Measurements from ENCODE around the gene CHI3L2. TPM values are rescaled to one million over a fixed set of nuclear protein-coding genes. Genes with fewer than 3 reads are reported as not detected.

The CHI3L2 gene
- total and polyA plus RNA-seq, 9 of the 15 experiments (the other 6 are each of a cell fraction or from before 2014, with no cell fraction given) = 0.07 to 0.27 (median 0.15) TPM; not detected in 6

DNA sequence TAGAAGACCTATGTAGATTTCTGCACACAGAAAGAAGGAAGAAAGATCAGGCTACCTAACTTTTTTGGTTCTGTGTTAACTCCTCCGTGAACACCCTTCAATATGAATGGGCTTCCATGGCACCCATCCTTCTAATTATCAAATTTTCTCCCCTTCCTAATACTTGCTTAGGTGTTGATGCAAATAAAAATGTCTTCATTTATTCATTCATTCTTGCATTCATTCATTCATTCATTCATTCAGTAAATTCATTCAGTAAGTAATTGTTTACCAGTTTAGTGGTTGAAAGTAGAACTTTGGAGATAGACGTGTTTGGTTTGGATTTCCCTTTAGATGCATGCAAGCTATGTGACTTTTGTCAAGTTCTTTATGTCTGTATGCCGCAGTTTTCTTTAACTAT, 4.6 kb downstream of the CHI3L2 start:
- H3K4me3 ChIP-seq = no peak overlapping the region
- intact Hi-C loops (cut with micrococcal nuclease) = no loop called here
- no peaks in the 10 kb centered on the region for H3K4me1 ChIP-seq (replicated peaks in 1 of 2; ENCODE audit: control insufficient read depth in 2 of 2, insufficient read depth in 2 of 2, low read length in 2 of 2)
- H3K79me2 ChIP-seq (ENCODE audit: control insufficient read depth, insufficient read depth, low read length) = no peaks in the 10 kb centered on the region
- FAIRE-seq (no peak), DNase-seq (ENCODE audit: extremely low read depth in 1 of 4, low spot score in 3 of 4) (no peak), ATAC-seq (no peak)
- H3K36me3 ChIP-seq (ENCODE audit: control insufficient read depth, insufficient read depth, low read length) = no peaks in the 10 kb centered on the region
- in situ Hi-C loops (cut with MboI) = no loop called here
- no peak overlapping the region for H3K27ac ChIP-seq (ENCODE audit: extremely low read depth, low read depth, low read length)
- H3K9me3 ChIP-seq (replicated peaks; ENCODE audit: control insufficient read depth, insufficient read depth, low read depth, low read length) = no peaks in the 10 kb centered on the region
- ChIA-PET POLR2A (interaction anchor here (1.0 kb wide), 1 partner anchor 13 kb away, joined by 4 read pairs; no protein-coding TSS in a partner anchor), CTCF (ENCODE audit: low intra/inter-chr PET ratio) (no interaction called here)
- 0% methylated on average over 3 of the region's 3 CpGs for WGBS (ENCODE audit: insufficient coverage, low coverage, missing lambda C conversion rate)
- BruUV-seq (replicated peaks) = no TSS peak
- H3K4me2 ChIP-seq (ENCODE audit: insufficient read depth, low read length) = no peak overlapping the region
- H2AFZ ChIP-seq (ENCODE audit: low read depth, low read length) = no peak overlapping the region
- H4K20me1 ChIP-seq (replicated peaks; ENCODE audit: control insufficient read depth, insufficient read depth, low read length) = no peaks in the 10 kb centered on the region
- no peaks in the 10 kb centered on the region for H3K9me1 ChIP-seq (ENCODE audit: control insufficient read depth, insufficient read depth, low read length)
- TF ChIP-seq WHSC1 (IDR thresholded peaks at IDR 0.05; ENCODE audit: low read length) = no peak
- TF ChIP-seq ZNF24 (IDR thresholded peaks at IDR 0.05) = peak; percentile 79
- no peak overlapping the region for H3K9ac ChIP-seq (ENCODE audit: insufficient read depth in 1 of 2, low read depth in 2 of 2, low read length in 2 of 2)
- H3K27me3 ChIP-seq (ENCODE audit: control insufficient read depth in 2 of 2, insufficient read depth in 2 of 2, low read length in 2 of 2) = peaks cover 28% of the 10 kb centered on the region in 2 experiments

DNA sequence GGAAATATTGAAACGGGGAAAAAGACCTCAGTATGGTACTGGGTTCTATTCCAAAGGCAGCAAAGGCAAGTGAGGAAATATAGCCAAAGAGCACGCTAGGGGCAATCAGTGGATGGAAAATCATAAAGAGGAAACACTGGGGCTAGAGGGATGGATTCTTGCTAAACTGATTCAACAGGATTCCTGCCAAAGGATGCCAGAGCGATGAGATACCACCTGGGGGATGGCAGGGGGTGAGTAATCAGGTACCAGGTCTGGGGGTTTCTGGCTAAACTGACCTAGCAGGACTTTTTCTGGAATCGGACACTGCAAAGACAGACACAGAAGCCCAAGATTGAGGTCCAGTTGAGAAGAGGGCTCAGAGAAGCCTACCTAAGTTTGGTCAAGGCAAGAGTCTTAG, 6.7 kb downstream of the CHI3L2 start:
- BruUV-seq (replicated peaks) = no TSS peak
- H3K4me1 ChIP-seq (replicated peaks in 1 of 2; ENCODE audit: control insufficient read depth in 2 of 2, insufficient read depth in 2 of 2, low read length in 2 of 2) = no peaks in the 10 kb centered on the region
- no peak overlapping the region for H3K9ac ChIP-seq (ENCODE audit: insufficient read depth in 1 of 2, low read depth in 2 of 2, low read length in 2 of 2)
- TF ChIP-seq ZNF12 (CRISPR knock-in tag; IDR thresholded peaks at IDR 0.05) (no peak), ZBTB2 (IDR thresholded peaks at IDR 0.05) (no peak), MYNN (IDR thresholded peaks at IDR 0.05) (no peak), MYNN (CRISPR knock-in tag; IDR thresholded peaks at IDR 0.05) (no peak), SREBF1 (IDR thresholded peaks at IDR 0.05; ENCODE audit: borderline replicate concordance, low read depth, low read length) (no peak)
- TF ChIP-seq, protein P1, sequence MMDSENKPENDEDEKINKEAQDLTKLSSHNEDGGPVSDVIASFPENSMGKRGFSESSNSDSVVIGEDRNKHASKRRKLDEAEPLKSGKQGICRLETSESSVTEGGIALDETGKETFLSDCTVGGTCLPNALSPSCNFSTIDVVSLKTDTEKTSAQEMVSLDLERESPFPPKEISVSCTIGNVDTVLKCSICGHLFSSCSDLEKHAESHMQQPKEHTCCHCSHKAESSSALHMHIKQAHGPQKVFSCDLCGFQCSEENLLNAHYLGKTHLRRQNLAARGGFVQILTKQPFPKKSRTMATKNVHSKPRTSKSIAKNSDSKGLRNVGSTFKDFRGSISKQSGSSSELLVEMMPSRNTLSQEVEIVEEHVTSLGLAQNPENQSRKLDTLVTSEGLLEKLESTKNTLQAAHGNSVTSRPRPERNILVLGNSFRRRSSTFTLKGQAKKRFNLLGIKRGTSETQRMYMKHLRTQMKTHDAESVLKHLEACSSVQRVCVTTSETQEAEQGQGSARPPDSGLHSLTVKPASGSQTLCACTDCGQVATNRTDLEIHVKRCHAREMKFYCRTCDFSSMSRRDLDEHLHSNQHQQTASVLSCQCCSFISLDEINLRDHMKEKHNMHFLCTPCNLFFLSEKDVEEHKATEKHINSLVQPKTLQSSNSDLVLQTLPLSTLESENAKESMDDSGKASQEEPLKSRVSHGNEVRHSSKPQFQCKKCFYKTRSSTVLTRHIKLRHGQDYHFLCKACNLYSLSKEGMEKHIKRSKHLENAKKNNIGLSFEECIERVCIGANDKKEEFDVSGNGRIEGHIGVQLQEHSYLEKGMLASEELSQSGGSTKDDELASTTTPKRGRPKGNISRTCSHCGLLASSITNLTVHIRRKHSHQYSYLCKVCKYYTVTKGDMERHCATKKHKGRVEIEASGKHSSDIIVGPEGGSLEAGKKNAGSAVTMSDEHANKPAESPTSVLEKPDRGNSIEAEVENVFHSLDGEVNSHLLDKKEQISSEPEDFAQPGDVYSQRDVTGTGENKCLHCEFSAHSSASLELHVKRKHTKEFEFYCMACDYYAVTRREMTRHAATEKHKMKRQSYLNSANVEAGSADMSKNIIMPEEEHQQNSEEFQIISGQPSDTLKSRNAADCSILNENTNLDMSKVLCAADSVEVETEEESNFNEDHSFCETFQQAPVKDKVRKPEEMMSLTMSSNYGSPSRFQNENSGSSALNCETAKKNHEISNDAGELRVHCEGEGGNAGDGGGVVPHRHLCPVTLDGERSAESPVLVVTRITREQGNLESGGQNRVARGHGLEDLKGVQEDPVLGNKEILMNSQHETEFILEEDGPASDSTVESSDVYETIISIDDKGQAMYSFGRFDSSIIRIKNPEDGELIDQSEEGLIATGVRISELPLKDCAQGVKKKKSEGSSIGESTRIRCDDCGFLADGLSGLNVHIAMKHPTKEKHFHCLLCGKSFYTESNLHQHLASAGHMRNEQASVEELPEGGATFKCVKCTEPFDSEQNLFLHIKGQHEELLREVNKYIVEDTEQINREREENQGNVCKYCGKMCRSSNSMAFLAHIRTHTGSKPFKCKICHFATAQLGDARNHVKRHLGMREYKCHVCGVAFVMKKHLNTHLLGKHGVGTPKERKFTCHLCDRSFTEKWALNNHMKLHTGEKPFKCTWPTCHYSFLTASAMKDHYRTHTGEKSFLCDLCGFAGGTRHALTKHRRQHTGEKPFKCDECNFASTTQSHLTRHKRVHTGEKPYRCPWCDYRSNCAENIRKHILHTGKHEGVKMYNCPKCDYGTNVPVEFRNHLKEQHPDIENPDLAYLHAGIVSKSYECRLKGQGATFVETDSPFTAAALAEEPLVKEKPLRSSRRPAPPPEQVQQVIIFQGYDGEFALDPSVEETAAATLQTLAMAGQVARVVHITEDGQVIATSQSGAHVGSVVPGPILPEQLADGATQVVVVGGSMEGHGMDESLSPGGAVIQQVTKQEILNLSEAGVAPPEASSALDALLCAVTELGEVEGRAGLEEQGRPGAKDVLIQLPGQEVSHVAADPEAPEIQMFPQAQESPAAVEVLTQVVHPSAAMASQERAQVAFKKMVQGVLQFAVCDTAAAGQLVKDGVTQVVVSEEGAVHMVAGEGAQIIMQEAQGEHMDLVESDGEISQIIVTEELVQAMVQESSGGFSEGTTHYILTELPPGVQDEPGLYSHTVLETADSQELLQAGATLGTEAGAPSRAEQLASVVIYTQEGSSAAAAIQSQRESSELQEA (IDR thresholded peaks at IDR 0.05; ENCODE audit: low read depth) = no peak

More for the DNA sequence above, 6.7 kb downstream of the CHI3L2 start:
- H4K20me1 ChIP-seq (replicated peaks; ENCODE audit: control insufficient read depth, insufficient read depth, low read length) = no peaks in the 10 kb centered on the region
- ATAC-seq (no peak), FAIRE-seq (no peak), DNase-seq (ENCODE audit: extremely low read depth in 1 of 4, low spot score in 3 of 4) (no peak)
- H3K79me2 ChIP-seq (ENCODE audit: control insufficient read depth, insufficient read depth, low read length) = no peaks in the 10 kb centered on the region
- H3K4me3 ChIP-seq = no peak overlapping the region
- intact Hi-C loops (cut with micrococcal nuclease) = no loop called here
- 0% methylated on average over 4 of the region's 4 CpGs for WGBS (ENCODE audit: insufficient coverage, low coverage, missing lambda C conversion rate)
- no peaks in the 10 kb centered on the region for H3K9me1 ChIP-seq (ENCODE audit: control insufficient read depth, insufficient read depth, low read length)
- ChIA-PET POLR2A (no interaction called here), CTCF (ENCODE audit: low intra/inter-chr PET ratio) (interaction anchor here (0.7 kb wide), 1 partner anchor 166 kb away, joined by 3 read pairs; no protein-coding TSS in a partner anchor)
- H3K27ac ChIP-seq (ENCODE audit: extremely low read depth, low read depth, low read length) = no peak overlapping the region
- peaks cover 17% of the 10 kb centered on the region in 2 experiments; a peak in 4 of 5 replicates for H3K27me3 ChIP-seq (ENCODE audit: control insufficient read depth in 2 of 2, insufficient read depth in 2 of 2, low read length in 2 of 2)
- H3K4me2 ChIP-seq (ENCODE audit: insufficient read depth, low read length) = no peak overlapping the region
- H3K36me3 ChIP-seq (ENCODE audit: control insufficient read depth, insufficient read depth, low read length) = no peaks in the 10 kb centered on the region
- in situ Hi-C loops (cut with MboI) = no loop called here
- H2AFZ ChIP-seq (ENCODE audit: low read depth, low read length) = no peak overlapping the region
- no peaks in the 10 kb centered on the region for H3K9me3 ChIP-seq (replicated peaks; ENCODE audit: control insufficient read depth, insufficient read depth, low read depth, low read length)
